RKO (cell line): ENCODE results near the gene MIEN1.
"Not testable (repeated sequence)": the region's sequence is repeated elsewhere in the genome, so short reads cannot be mapped to it uniquely, and the experiment has no call there.

Source experiments
- DNase-seq: peaks from one replicate; pipeline ENCODE4 v3.0.0-alpha.2; 2016; ENCODE audit warnings: low spot score

The MIEN1 gene

DNA sequence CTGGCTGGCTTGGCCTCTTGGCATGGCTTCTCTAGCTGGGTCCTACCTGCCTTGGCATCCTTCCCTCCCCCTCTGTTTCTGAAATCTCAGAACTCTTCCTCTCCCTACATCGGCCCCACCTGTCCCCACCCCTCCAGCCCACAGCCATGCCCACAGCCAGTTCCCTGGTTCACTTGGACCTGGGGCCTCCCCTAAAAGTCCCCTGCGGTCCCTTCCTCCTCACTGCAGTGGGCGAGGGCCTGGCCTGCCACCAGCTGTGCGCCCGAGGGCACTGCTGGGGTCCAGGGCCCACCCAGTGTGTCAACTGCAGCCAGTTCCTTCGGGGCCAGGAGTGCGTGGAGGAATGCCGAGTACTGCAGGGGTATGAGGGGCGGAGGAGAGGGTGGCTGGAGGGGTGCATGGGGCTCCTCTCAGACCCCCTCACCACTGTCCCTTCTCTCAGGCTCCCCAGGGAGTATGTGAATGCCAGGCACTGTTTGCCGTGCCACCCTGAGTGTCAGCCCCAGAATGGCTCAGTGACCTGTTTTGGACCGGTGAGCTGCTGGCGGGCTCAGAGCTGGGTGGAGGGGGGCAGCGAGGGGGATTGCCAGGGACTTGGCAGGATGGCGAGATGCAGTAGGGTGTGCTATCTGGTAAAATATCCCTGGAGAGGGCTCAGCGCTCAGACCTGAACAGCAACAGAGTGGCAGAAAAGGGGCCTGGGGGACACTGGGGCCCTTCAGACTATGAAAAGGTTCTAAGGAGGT lies 14.1 kb downstream of the MIEN1 start:
- no peak for DNase-seq

DNA sequence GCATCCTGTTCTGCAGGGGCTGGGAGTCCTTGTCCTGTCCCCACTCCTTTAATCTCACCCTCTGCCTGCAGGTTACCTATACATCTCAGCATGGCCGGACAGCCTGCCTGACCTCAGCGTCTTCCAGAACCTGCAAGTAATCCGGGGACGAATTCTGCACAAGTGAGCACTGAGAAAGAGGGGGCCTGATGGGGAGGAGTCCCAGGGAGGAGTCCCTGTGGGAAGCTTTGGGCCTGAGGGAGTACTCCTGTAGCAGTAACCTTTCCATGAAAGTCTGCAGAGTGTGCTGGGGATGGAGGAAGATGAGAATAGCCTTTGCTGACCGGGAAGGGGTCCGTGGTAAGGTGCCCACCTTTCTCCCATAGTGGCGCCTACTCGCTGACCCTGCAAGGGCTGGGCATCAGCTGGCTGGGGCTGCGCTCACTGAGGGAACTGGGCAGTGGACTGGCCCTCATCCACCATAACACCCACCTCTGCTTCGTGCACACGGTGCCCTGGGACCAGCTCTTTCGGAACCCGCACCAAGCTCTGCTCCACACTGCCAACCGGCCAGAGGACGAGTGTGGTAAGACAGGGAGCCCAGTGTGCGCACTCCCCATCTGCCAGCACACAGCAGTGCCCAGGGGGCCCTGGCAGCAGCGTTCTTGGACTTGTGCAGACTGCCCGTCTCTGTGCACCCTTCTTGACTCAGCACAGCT lies 14.8 kb downstream of the MIEN1 start:
- no peak for DNase-seq

DNA sequence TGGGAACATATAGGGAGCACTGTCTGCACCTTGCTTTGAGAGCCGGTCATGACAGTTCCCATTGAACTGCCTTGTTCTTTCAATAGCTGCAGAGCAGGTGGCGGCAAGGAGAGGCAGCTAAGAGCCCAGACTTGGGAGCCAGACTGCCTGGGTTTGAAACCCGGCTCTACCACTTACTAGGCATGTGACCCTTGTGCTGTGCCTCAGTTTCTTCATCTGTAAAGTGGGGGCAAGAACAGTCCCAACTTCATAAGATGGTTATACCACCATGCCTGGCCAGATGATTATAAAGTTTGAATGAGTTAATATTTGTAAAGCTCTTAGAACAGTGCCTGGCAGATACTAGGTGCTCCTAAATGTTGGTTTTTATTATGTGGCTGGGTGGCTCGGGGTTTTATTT lies 16.1 kb downstream of the MIEN1 start:
- DNase-seq = no peak

DNA sequence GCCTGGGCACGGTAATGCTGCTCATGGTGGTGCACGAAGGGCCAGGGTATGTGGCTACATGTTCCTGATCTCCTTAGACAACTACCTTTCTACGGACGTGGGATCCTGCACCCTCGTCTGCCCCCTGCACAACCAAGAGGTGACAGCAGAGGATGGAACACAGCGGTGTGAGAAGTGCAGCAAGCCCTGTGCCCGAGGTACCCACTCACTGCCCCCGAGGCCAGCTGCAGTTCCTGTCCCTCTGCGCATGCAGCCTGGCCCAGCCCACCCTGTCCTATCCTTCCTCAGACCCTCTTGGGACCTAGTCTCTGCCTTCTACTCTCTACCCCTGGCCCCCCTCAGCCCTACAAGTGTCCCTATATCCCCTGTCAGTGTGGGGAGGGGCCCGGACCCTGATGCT lies 18.5 kb downstream of the MIEN1 start:
- DNase-seq = no peak

DNA sequence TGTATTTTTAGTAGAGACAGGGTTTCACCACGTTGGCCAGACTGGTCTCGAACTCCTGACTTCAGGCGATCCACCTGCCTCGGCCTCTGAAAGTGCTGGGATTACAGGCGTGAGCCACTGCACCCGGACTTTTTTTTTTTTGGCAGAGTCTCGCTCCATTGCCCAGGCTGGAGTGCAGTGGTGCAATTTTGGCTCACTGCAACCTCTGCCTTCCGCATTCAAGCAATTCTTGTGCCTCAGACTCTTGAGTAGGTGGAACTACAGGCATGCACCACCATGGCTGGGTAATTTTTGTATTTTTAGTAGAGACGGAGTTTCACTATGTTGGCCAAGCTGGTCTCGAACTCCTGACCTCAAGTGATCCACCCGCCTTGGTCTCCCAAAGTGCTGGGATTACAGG lies 19.3 kb downstream of the MIEN1 start:
- not testable (repeated sequence) for DNase-seq

DNA sequence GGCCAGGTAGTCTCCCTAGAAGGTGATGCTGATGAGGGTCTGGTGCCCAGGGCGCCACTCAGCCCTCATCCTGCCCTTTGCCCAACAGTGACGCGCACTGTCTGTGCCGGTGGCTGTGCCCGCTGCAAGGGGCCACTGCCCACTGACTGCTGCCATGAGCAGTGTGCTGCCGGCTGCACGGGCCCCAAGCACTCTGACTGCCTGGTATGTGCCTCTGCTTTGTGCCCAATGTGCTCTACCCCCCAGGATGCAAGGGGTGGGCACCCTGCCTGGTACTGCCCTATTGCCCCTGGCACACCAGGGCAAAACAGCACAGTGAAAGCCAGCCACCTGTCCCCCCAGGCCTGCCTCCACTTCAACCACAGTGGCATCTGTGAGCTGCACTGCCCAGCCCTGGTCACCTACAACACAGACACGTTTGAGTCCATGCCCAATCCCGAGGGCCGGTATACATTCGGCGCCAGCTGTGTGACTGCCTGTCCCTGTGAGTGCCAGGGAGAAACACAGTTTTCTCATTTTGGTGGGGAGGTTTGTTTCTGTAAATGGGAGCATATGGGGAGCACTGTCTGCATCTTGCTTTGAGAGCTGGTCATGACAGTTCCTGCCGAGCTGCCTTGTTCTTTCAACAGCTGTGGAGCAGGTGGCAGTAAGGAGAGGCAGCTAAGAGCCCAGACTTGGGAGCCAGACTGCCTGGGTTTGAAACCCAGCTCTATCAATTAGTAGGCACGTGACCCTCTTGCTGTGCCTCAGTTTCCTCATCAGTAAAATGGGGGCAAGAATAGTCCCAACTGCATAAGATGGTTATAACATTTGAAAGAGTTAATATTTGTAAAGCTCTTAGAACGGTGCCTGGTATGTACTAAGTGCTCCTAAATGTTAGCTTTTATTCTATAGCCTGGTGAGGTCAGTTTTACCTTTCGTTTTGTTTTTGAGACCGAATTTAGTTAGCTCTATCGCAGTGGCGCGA lies 20.1 kb downstream of the MIEN1 start:
- no peak for DNase-seq

DNA sequence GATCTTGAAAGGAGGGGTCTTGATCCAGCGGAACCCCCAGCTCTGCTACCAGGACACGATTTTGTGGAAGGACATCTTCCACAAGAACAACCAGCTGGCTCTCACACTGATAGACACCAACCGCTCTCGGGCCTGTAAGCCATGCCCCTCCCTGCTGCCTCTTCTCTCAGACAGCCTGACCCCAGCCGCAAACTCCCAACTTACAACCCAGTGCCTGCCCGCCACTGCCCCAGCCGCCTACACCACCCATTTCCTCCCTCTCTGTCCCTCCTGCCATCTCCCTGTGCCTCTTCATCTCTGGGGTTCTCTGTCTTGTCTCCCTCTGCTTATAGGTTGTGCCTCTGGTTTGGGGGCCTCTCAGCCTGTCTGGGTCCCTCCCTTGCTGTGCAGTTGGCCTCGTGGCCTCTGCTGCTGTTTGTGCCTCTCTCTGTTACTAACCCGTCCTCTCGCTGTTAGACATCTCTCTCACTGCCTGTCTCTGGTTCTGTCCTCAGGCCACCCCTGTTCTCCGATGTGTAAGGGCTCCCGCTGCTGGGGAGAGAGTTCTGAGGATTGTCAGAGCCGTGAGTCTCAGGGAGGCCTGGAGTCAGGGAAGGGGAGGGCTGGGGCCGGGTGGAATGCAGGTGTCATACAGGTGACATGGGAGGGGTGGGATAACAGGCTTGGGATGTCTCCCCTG lies 20.9 kb downstream of the MIEN1 start:
- DNase-seq = no peak

DNA sequence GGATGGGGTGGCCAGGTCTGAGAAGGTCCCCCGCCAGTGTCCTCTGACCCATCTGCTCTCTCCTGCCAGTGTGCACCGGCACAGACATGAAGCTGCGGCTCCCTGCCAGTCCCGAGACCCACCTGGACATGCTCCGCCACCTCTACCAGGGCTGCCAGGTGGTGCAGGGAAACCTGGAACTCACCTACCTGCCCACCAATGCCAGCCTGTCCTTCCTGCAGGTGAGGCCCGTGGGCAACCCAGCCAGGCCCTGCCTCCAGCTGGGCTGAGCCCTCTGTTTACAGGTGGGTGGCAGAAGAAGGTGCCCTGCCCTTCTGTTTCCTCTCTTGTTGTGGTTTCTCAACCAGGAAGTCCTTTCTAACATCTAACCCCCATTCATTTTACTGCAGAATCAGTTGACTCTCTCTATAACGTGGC lies 23.4 kb downstream of the MIEN1 start:
- DNase-seq = no peak

DNA sequence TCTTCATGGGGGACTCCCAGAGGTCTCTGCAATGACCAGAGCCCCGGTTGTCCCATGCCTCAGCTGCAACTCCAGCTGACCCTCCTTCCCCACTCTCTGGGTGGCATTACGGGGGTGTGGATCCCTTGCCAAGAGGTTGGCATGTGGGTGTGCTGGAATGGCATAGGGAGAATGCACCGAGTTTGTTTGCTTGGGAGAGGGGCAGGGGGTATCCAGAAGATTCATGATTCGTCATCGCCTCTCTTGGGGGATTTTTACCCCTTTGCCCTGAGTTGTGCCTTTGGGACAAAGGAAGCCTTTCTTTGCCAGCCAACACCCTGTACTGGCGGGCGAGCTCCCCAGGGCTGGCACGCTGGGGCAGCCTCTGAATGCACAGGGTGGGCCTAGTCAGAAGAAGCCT lies 23.9 kb downstream of the MIEN1 start:
- no peak for DNase-seq

DNA sequence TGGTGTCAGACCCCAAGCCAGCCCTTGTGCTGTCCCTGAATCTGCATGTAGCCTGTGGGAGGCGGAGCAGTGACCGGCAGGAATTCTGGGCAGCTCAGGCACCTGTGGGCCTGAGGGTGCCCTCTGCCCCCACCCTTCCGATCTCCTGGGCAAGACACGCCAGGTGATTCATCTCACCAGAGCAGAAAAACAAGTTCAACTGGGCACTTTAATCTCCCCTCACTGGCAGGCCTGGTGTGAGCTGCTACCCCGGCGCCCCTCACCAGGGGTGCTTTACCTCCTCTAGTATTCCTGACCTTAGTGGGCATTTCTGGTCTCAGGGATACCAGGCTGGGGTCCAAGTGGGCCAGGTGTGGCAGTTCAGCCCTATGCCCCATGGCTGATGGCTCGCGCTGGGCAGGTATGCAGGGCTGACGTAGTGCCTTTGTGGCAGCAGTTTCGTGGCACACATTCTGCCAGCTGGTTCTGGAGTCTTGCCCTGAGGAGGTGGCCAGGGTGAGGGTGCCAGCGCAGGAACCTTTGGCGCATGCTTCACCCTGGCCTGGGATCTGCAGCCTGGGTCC lies 24.5 kb downstream of the MIEN1 start:
- DNase-seq = no peak

DNA sequence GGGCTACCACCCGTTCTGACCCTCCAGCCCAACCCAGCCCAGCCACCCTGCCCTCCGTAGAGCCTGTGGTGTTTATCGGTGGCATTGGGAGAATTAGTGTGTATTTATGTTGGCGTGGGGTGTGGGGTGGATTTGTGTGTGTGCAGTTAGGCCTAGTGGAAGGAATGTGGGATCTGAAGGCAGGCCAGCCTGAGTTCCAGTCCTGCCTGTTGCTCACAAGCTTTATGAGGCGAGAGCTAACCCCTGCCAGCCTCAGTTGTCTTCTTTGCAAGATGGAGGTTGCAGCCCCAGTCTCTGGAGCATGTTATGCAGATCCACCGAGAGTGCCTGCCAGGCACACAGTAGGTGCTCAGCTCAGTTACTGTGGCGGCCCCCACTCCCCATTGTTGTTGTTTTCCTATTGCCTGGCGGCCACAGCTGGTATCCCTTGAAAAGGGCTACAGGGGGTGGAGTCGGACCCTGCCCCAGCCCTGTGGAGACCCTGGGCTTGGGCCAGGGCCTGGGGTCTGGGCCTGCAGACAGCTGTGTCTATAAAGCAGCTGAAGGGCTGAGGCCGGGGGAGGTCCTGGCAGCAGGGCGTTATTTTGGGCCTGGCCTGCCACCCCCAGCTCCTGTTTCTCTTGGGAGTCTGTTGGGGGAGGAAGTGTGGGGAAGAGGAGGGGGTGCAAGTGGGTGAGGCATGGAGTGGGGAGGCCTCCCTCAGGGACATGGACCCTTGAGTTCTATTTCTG lies 25.3 kb downstream of the MIEN1 start:
- no peak for DNase-seq

DNA sequence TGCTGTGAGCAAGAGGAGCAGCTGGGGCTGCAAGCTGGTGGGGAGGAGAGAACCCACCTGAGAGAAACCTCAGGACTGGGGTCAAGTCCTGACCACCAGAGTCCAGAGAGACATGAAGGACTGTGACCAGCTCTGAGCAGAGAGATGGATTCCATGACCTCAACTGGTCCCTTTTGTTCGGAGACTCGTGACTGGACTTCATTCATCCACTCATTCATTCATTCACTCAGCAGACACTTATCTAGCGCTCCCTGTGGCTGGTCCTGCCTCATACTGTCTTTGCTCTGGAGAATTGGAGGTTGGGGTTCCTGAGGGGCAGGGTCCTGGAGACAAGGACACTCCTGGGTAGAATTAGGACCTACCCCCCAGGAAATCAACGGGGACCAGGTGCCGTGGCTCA lies 26.4 kb downstream of the MIEN1 start:
- no peak for DNase-seq

DNA sequence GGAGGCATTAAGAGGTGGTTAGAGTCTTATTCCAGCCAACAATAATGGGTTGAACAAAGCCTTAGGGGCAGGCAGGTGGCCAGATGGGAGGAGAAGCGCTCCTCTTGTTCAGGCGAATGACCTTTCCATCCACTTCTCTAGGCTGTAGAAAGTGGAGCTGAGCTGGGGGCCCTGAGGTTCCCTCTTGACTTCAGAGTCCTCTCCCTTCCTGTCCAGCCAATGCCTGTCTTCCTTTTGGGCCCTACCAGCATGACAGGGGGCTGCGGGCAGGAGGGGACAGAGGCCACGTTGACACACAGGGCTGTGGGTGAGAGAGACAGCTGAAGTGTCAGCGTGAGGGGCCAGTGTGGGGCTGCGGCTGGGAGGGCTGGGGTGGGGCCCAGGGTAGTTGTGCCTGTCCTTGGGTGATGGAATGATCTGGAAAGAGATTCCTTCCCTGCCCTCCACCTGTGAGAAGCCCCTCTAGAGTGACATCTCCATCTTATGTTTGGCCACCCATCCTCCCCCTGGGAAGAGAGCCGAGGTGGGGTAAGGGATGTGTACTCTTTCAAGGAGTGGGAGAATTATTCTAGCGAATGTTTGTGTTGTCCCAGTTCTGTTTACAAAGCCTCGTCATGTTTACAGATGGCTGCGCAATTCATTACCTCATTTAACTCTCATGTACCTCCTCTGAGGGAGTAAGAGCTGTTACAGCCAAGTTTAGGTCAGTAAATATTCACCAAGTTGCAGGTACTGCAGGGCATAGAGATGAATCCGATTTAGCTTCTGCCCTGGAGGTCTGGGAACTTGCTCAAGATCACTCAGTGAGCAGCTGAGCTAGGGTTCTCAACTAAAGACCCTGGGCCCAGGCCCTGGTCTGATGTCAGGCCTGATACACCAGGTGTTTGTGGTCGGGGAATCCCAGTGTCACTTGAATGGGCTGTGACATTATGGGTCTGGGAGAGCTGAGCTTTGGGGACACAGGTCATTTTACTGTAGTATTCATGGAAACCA lies 27.1 kb downstream of the MIEN1 start:
- no peak for DNase-seq

DNA sequence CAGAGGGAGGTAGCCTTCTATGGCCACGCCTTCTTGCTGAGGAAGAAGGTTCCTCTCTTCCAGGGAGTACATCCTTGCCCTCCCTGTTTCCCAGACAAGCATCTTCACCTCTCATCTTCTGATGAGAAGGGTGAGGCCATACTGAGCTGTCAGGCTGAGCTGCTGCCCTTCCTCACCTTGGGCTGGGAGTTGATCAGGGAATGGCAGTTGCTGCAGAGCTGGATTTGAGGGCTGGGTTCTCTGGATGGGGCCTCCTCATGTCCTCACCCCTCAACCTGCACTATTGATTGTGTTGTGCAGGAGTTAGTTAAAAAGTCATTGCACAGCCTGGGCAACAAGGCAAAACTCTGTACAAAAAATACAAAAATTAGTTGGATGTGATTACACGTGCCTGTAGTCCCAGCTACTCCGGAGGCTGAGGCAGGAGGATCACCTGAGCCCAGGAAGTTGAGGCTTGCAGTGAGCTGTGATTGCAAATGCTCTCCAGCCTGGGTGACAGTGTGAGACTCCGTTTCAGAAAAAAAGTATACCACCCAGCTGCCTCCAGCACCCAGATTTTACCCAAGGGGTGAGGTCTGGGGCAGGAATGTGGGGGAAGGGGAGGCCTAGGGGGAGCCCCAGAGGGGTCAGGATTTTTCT lies 28.4 kb downstream of the MIEN1 start:
- DNase-seq = peak; percentile 11

DNA sequence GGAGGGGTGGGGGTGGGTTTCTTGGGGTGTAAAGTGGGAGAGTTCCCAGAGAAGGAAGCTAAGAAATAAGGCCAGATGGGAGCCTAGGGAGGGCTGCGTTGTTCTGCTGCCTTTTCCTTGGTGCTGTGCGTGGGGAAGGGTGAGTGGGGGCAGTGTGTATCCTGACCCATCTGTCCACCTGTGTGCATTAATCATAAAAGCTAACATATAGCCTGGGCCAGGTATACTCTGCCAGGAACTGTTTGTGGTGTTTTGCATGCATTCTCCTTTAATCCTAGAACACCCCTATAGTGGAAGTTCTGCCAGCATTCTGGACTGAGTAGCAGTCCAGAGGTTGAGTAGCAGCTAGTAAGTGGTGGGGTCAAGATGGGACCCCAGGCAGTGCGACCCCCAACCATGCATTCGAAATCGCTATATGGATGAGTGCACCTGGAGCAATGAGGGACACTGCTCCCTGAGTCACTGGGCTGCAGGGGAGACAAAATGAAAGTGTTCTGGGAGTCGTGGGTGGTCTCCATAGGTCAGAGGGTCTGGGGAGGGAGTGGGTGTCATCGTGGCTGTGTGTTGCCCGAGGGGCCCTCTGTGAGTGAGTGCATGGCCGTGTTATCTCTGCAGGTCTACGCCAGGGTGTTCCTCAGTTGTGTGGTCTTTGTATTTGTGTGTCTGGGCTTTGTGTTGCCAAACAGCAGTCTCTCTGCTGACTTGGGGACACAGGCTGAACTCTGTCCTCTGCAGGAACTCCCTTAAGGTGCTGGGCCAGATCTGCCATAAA lies 29.1 kb downstream of the MIEN1 start:
- no peak for DNase-seq

DNA sequence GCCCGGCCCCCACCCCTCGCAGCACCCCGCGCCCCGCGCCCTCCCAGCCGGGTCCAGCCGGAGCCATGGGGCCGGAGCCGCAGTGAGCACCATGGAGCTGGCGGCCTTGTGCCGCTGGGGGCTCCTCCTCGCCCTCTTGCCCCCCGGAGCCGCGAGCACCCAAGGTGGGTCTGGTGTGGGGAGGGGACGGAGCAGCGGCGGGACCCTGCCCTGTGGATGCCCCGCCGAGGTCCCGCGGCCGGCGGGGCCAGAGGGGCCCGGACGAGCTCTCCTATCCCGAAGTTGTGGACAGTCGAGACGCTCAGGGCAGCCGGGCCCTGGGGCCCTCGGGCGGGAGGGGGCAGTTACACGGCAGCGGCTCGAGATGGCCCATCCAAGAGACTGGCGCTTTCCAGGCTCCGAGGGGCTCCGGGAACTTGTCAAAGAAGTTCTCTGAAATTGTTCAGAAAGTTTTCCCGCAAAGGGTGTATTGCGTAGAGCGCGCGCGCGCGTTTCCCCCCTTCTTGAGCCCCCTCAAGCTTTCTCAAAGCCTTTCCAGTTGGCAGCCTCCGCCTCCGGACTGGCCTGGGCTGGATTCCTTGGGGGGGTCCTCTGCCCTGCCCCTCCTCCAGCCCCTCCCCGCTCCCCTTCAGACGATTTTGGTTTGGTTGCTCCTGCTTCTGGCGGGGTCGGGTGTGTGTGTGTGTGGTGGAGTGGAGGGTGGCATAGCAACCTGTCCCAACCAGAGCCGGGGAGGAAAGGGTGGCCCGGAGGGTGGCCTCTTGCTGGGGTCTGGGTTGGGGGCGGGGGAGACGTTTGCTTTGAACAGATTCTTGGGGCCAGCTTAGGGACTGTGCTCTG lies 30.0 kb downstream of the MIEN1 start:
- peak; percentile 29 for DNase-seq

DNA sequence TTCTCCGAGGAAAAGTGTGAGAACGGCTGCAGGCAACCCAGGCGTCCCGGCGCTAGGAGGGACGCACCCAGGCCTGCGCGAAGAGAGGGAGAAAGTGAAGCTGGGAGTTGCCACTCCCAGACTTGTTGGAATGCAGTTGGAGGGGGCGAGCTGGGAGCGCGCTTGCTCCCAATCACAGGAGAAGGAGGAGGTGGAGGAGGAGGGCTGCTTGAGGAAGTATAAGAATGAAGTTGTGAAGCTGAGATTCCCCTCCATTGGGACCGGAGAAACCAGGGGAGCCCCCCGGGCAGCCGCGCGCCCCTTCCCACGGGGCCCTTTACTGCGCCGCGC lies 30.5 kb downstream of the MIEN1 start, which contains the start of gene ERBB2:
Gene ERBB2, plus strand, starts transcription at position 247 of the 330 bp plus-strand sequence. CDS start 175 bp downstream, outside the sequence.
- DNase-seq = peak; percentile 79
